Brain pericyte (primary cell): ENCODE results near the gene SLC4A5.
"Not testable (repeated sequence)": the region's sequence is repeated elsewhere in the genome, so short reads cannot be mapped to it uniquely, and the experiment has no call there.

ENCODE experiments used
- DNase-seq: peaks from one replicate; pipeline ENCODE4 v3.0.0-alpha.2; 2012; ENCODE audit warnings: low read depth, low spot score

SLC4A5 gene

GRCh38 chr2:74367789-74368188 is 24.6 kb upstream of the SLC4A5 start:
- DNase-seq, result no peak

- no peak for DNase-seq
Measured at GRCh38 chr2:74366036-74366435, 22.8 kb upstream of the SLC4A5 start.

DNA sequence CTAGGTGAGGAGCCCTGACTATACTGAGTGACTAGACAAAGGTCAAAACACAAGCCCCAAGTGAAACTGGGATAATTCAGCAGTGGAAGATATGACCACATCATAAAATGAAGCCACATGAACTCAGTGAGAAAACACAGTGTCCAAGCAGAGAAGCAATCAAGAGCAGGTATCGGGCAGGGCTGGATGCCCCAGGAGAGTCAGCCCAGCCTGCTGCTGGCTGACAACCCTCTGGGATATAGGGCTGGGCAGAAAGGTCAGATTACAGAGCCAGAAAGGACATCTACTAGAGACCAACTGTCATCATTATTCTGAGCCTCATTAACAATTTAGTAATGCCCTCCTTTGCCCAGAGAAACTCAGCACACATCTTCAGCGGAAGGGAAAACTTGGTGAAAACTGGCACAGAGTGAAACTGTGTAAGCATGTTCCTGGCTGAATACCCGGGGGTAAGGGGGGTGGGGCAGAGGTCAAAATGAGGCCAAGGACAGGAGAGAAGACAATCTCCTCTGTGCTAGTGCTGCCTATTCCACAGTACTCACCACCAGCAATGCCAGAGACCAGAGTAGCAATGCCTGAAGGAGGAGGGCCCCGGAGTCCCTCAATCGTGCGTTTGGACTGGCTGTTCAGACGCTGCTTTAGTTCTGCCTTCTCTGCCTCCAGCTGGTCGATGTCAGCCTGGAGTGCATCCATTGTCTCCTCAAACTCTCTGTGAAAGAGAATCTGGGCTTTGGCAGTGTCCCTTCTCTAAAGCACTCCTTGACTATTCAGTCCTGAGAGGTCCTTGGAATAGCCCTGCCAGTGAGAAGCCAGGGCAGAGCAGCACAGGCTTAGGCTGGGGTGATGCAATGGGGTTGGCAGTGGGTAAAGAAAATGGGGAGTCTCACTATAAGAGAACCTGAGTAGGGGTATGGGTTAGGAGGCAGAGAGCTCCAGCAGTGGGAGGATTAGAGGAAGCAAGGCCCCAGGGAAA is 21.6 kb upstream of the SLC4A5 start:
- DNase-seq, result no peak

- DNase-seq, result no peak
Measured at GRCh38 chr2:74361327-74361726, 18.1 kb upstream of the SLC4A5 start.

GRCh38 chr2:74357627-74358026 is 14.4 kb upstream of the SLC4A5 start:
- no peak for DNase-seq

- no peak for DNase-seq
Measured at GRCh38 chr2:74349889-74350288, 6.7 kb upstream of the SLC4A5 start.

DNA sequence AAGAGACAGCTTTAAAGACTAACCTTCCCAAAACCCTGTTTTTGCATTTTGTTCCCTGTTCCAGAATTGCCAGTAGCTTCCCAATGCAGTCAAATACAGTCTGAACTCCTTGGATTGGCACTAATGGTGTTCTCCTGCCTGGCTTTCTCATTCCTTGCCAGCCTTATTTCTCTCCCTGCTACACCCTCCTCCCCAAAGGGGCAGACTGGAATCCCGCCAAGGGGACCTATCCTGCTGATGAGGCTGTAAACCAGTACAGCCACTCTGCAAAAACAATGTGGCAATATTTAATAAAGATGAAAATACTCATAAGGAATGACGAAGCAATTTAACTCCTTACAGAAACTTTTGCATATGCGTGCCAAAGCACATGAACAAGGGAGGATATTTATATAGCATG is 4.5 kb upstream of the SLC4A5 start:
- no peak for DNase-seq

DNA sequence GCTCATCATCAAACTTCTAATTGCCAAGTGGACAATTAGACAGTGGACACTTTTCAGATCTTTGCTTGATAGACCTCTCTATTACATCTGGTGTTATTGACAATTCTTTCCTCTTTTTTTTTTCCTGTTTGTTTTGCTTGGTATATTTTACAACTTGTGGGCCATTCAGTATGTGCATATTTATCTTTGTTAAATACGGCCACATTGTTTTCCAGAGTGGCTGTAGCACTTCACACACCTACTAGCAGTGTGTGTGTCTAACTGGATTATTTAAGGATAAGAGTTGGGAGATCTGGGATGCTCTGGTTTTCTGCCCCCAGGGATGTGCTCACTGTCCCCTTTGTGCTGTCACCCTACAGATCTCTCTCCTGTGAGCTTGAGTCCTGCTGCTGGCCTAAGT is 4.1 kb upstream of the SLC4A5 start:
- DNase-seq, result no peak

GRCh38 chr2:74345272-74345943 is 2.2 kb upstream of the SLC4A5 start:
- no peak for DNase-seq

DNA sequence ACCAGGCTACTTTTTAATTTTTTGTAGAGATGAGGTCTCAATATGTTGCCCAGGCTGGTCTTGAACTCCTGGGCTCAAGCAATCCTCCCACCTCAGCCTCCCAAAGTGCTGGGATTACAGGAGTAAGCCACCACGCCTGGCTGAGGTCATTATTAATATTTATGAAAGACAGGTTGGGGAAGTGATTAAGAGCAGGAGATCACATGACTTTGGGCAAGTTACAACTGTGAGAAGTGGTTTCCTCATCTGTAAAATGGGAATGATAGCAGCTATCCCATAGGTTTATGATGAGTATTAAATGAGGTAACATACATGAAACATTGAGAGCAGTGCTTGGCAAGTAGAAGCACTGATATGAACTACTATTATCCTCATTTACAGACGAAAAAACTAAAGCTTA is 7.0 kb downstream of the SLC4A5 start:
- DNase-seq, result not testable (repeated sequence)

GRCh38 chr2:74334931-74335333 is 8.3 kb downstream of the SLC4A5 start:
- peak; percentile 24 for DNase-seq

DNA sequence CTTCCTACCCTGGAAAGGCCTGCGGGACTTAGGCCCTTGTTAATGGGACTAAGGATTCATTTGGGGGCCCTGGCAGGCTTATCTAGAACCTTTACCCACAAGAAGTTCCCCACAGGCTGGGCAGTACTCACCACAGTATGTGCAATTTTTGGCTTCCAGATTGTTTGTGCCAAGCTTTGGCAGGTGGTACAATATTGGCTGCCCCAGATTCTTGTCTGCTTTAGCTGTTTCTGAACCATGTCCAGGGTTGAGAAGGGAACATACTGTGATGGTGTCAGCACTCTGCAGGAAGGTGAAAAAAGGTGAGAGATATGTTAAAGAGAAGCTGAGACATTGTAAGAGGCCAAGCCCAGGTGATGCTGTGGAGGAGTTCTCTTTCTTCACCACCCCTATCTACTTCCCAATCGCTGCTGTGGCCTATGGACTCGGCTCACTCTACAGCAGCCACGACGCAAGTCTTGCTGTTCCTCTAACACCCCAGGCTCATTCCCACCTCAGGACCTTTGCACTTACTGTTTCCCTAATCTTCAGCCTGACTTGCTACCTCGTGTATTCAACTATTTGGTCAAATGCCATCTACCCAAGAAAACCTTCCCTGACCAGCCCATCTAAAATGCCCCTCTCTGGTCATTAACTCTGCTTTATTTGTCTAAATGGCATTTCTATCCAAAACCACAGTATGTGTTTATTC is 9.2 kb downstream of the SLC4A5 start:
- DNase-seq, result no peak

DNA sequence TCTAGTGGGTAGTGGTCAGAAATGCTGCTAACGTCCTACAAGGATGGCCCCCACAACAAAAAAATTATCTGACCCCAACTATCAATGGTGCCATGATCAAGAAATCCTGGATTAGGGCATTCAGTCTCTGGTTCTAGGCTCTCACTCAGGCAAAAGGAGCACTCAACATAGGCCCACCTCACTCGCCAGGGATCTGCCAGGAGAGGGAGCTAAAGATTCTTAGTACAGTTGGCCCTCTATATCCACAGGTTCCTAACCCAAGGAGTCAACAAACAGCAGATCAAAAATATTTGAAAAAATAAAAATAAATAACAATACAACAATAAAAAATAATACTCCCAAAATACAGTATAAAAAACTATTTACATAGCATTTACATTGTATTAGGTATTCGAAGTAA is 10.0 kb downstream of the SLC4A5 start:
- no peak for DNase-seq

GRCh38 chr2:74332550-74333174 is 10.6 kb downstream of the SLC4A5 start:
- no peak for DNase-seq

- no peak for DNase-seq
Measured at GRCh38 chr2:74328573-74328972, 14.6 kb downstream of the SLC4A5 start.

DNA sequence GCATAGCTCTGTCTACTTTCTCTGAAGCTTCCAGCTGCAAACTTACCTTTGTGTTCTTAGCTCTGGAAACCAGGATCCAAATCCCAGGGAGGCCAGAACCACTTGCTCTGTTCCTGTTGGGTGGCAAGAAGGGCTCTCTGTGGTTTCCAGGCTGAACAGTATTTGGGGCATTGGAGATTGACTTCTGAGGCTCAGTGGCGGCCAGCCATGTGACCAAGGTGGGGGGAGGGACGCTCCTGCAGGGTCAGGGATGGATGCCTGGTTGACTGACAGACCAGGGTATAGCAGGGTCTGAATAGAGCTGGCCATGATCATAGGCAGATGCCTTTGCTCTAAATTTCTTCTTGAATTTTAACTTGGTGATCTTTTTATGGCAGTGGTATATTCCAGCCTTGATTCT is 15.1 kb downstream of the SLC4A5 start:
- DNase-seq, result no peak

DNA sequence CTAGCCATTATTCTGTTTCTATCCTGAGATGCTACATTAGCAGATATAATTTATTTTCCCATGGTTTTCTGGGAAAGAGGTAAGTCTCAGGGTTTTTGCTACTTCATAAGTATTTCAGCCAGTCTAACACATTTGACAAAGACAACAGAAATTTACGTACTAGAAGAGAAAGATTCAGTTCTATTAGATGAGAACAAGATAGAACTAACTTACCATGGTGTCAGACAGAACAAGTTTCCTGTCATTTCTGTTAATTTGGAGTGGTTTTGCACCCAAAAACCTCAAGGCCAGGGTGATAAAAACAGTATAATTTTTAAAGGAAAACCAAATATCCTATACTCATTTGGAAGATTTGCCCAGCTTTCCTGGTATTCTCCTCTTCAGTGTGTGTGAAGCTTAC is 15.6 kb downstream of the SLC4A5 start:
- DNase-seq, result no peak

- DNase-seq, result no peak
Measured at GRCh38 chr2:74327199-74327598, 16.0 kb downstream of the SLC4A5 start.

GRCh38 chr2:74325815-74326214 is 17.4 kb downstream of the SLC4A5 start:
- DNase-seq, result no peak

- DNase-seq, result no peak
Measured at GRCh38 chr2:74321737-74322136, 21.5 kb downstream of the SLC4A5 start.

DNA sequence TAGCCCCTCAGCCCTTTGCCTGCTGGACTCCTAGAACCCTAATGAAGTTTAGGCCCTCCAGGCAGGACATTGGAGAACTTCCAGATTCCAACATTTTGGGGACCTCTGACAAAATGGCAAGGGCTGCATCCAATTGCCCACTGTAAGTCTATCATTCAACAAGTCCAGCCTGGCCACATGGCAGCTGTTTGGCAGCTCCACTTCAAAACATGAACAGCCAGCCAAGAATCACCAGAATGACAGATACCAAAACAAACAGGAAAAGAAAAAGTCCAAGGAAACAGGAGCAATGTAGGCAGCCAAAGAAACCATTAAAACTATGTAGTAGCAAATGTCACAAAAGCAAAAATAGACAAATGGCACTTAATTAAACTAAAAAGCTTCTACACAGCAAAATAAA is 25.5 kb downstream of the SLC4A5 start:
- no peak for DNase-seq
